Tibial artery (tissue), 4 donors: ENCODE results near the gene DLG3.

Experiments
- DNase-seq, 2 donors: peaks; one replicate each; pipeline ENCODE4 v3.0.0-alpha.2; 2019
- H3K27ac ChIP-seq, 2 donors: fragments of 200-600 bp; sonication (generic) in 1 of 2; 1 replicate in 1 of 2; 2 replicates in 1 of 2; pipeline ENCODE4 v1.5.1; 2018 to 2019; ENCODE audit warnings: mild to moderate bottlenecking in 1 of 2
- H3K27me3 ChIP-seq, 2 donors: fragments of 200-600 bp; sonication (generic) in 1 of 2; one replicate each; pipeline versions ENCODE4 v1.5.1 to v1.6.0; 2016 to 2019
- H3K36me3 ChIP-seq, 3 donors: fragments of 200-600 bp; sonication (generic) in 2 of 3; one replicate each; pipeline ENCODE4 v1.5.1; 2016 to 2019; ENCODE audit warnings: mild to moderate bottlenecking in 2 of 3
- H3K4me1 ChIP-seq, 4 donors: fragments of 200-600 bp; sonication (generic) in 2 of 4; 1 replicate in 3 of 4; 2 replicates in 1 of 4; pipeline ENCODE4 v1.5.1; 2016 to 2019
- H3K4me3 ChIP-seq, 2 donors: fragments of 200-600 bp; sonication (generic) in 1 of 2; 1 replicate in 1 of 2; 2 replicates in 1 of 2; pipeline ENCODE4 v1.5.1; 2018 to 2019; ENCODE audit warnings: mild to moderate bottlenecking in 2 of 2
- H3K9me3 ChIP-seq, 3 donors: fragments of 200-600 bp; sonication (generic) in 1 of 3; one replicate each; pipeline ENCODE4 v1.5.1; 2016 to 2019
- CTCF ChIP-seq, 2 experiments: fragments of 200-600 bp in 1 of 2; fragments of 450-650 bp in 1 of 2; IDR thresholded peaks; one replicate each; pipeline ENCODE4 v1.5.1; 2017 to 2019; ENCODE audit warnings: antibody characterized with exemption in 2 of 2, mild to moderate bottlenecking in 1 of 2, moderate library complexity in 1 of 2
- intact Hi-C: fragments of 100-400 bp; cut with DNase I; formaldehyde crosslinking; loops from one replicate; pipeline ENCODE4 v1.15.0; 2023; ENCODE audit warnings: low total_unique reads

The DLG3 gene

GRCh38 chrX:70482300-70482699 is 37.7 kb downstream of the DLG3 start:
- Histone ChIP-seq H3K36me3 (no peaks in the 10 kb centered on the region), H3K4me1 (peaks cover 0 to 46% (median 21%) of the 10 kb centered on the region in 4 donors), H3K27ac (no peak overlapping the region), H3K4me3 (no peak overlapping the region), H3K9me3 (no peaks in the 10 kb centered on the region), H3K27me3 (no peaks in the 10 kb centered on the region)
- intact Hi-C loops, result no loop called here
- no peak for TF ChIP-seq CTCF (IDR thresholded peaks at IDR 0.05)
- DNase-seq, result no peak

GRCh38 chrX:70485466-70485865 is 40.8 kb downstream of the DLG3 start:
- no peak overlapping the region for H3K27ac ChIP-seq
- no peaks in the 10 kb centered on the region for H3K36me3 ChIP-seq
- DNase-seq, result no peak
- TF ChIP-seq CTCF (IDR thresholded peaks at IDR 0.05), result no peak
- H3K4me3 ChIP-seq, result no peak overlapping the region
- intact Hi-C loops, result no loop called here
- no peaks in the 10 kb centered on the region for H3K9me3 ChIP-seq
- H3K4me1 ChIP-seq, result peaks cover 0 to 14% (median 0%) of the 10 kb centered on the region in 4 donors
- H3K27me3 ChIP-seq, result no peaks in the 10 kb centered on the region

- no peak for DNase-seq
- H3K36me3 ChIP-seq, result peaks cover 0 to 20% (median 6%) of the 10 kb centered on the region in 3 donors
- H3K9me3 ChIP-seq, result no peaks in the 10 kb centered on the region
- no peak for TF ChIP-seq CTCF (IDR thresholded peaks at IDR 0.05)
- H3K27ac ChIP-seq, result no peak overlapping the region
- H3K27me3 ChIP-seq, result no peaks in the 10 kb centered on the region
- H3K4me3 ChIP-seq, result no peak overlapping the region
- H3K4me1 ChIP-seq, result no peaks in the 10 kb centered on the region
- intact Hi-C loops, result no loop called here
Observed at GRCh38 chrX:70488856-70489255, 44.2 kb downstream of the DLG3 start.

- peaks cover 0 to 60% (median 22%) of the 10 kb centered on the region in 3 donors for H3K36me3 ChIP-seq
- H3K27ac ChIP-seq, result no peak overlapping the region
- TF ChIP-seq CTCF (IDR thresholded peaks at IDR 0.05), result no peak
- no peak overlapping the region for H3K4me3 ChIP-seq
- H3K4me1 ChIP-seq, result no peaks in the 10 kb centered on the region
- H3K27me3 ChIP-seq, result no peaks in the 10 kb centered on the region
- intact Hi-C loops, result no loop called here
- no peaks in the 10 kb centered on the region for H3K9me3 ChIP-seq
- DNase-seq, result no peak
Observed at GRCh38 chrX:70494441-70494840, 49.8 kb downstream of the DLG3 start.

GRCh38 chrX:70496491-70496890 is 51.9 kb downstream of the DLG3 start:
- H3K27ac ChIP-seq, result no peak overlapping the region
- no peaks in the 10 kb centered on the region for H3K4me1 ChIP-seq
- no peak for DNase-seq
- H3K36me3 ChIP-seq, result peaks cover 0 to 79% (median 38%) of the 10 kb centered on the region in 3 donors
- no peak for TF ChIP-seq CTCF (IDR thresholded peaks at IDR 0.05)
- intact Hi-C loops, result no loop called here
- H3K4me3 ChIP-seq, result no peak overlapping the region
- H3K27me3 ChIP-seq, result no peaks in the 10 kb centered on the region
- no peaks in the 10 kb centered on the region for H3K9me3 ChIP-seq

GRCh38 chrX:70497026-70497425 is 52.4 kb downstream of the DLG3 start:
- H3K4me3 ChIP-seq, result no peak overlapping the region
- H3K27ac ChIP-seq, result no peak overlapping the region
- intact Hi-C loops, result no loop called here
- no peaks in the 10 kb centered on the region for H3K27me3 ChIP-seq
- H3K4me1 ChIP-seq, result no peaks in the 10 kb centered on the region
- TF ChIP-seq CTCF (IDR thresholded peaks at IDR 0.05), result no peak
- DNase-seq, result no peak
- H3K9me3 ChIP-seq, result no peaks in the 10 kb centered on the region
- peaks cover 0 to 80% (median 43%) of the 10 kb centered on the region in 3 donors for H3K36me3 ChIP-seq
